Measurements from ENCODE around the gene SEPTIN8. TPM values are rescaled to one million over a fixed set of nuclear protein-coding genes. Genes with fewer than 3 reads are reported as not detected.
A peak's percentile ranks its signal among the peaks of the same experiment; 100 is the strongest.

The SEPTIN8 gene
- 56.6 TPM for polyA plus RNA-seq (2013, experiment 1 of 2)
- polyA plus RNA-seq (2013, experiment 2 of 2): 56.6 TPM

- H2BK120ac ChIP-seq (ENCODE audit: low read depth, low read length): peak within 1 kb of the TSS; percentile 80
- peak within 1 kb of the TSS; percentile 88 for H3K27ac ChIP-seq (ENCODE audit: low read length, poor library complexity, severe bottlenecking)
- DNase-seq: peak; percentile 57
- peak within 1 kb of the TSS; percentile 76 for H2BK5ac ChIP-seq (ENCODE audit: low read depth, low read length, poor library complexity, severe bottlenecking)
- peaks cover 0 to 17% of the 10 kb centered on the region in 2 experiments for H3K36me3 ChIP-seq (ENCODE audit: control insufficient read depth in 1 of 2, insufficient read depth in 2 of 2, low read depth in 1 of 2, low read length in 2 of 2)
- peak within 1 kb of the TSS; percentile 97 for H3K4me2 ChIP-seq (ENCODE audit: low read length, poor library complexity, severe bottlenecking)
- peak within 1 kb of the TSS; percentile 37 for H2AK5ac ChIP-seq (ENCODE audit: low read length, severe bottlenecking)
- WGBS: 8% methylated on average over 64 of the region's 82 CpGs
- H2AFZ ChIP-seq (ENCODE audit: low read depth, low read length): peak within 1 kb of the TSS; percentile 85
- H4K91ac ChIP-seq (ENCODE audit: low read length): peak within 1 kb of the TSS; percentile 52
- peaks cover 43% of the 10 kb centered on the region for H3K4me1 ChIP-seq (ENCODE audit: control insufficient read depth, insufficient read depth, low read depth, low read length)
- peak within 1 kb of the TSS; percentile 78 for H3K9ac ChIP-seq (ENCODE audit: low read length)
- H3K9me3 ChIP-seq (ENCODE audit: control insufficient read depth, low read length): no peaks in the 10 kb centered on the region
- peak within 1 kb of the TSS; percentile 95 for H4K8ac ChIP-seq (ENCODE audit: low read length)
- peak within 1 kb of the TSS; percentile 79 for H2BK15ac ChIP-seq (ENCODE audit: low read depth, poor library complexity, severe bottlenecking)
- H3K14ac ChIP-seq (ENCODE audit: low read length in 2 of 2): peak within 1 kb of the TSS in 1 of 2 experiments; percentile 90
- H3K79me1 ChIP-seq (replicated peaks; ENCODE audit: low read length, poor library complexity, severe bottlenecking): peaks cover 34% of the 10 kb centered on the region
- H3K18ac ChIP-seq (ENCODE audit: low read depth in 1 of 2, low read length in 2 of 2): peak within 1 kb of the TSS; percentile 46 to 86
- H3K4me3 ChIP-seq (ENCODE audit: insufficient read depth in 1 of 2, low read depth in 1 of 2, low read length in 2 of 2): peak within 1 kb of the TSS; percentile 78 to 85
- H2BK12ac ChIP-seq (ENCODE audit: low read length in 2 of 2): peak within 1 kb of the TSS in 1 of 2 experiments; percentile 3
- peak within 1 kb of the TSS; percentile 11 to 46 for H3K23ac ChIP-seq (ENCODE audit: low read length in 2 of 2)
- H3K27me3 ChIP-seq (ENCODE audit: control insufficient read depth in 1 of 2, insufficient read depth in 1 of 2, low read length in 2 of 2): peaks cover 0 to 9% of the 10 kb centered on the region in 2 experiments
- peak within 1 kb of the TSS; percentile 76 to 81 for H3K4ac ChIP-seq (ENCODE audit: low read depth in 1 of 2, low read length in 2 of 2)
Observed at GRCh38 chr5:132777209-132778069, at the start of gene SEPTIN8. Gene SEPTIN8 (minus strand): TSS chr5:132777239. CDS start chr5:132777137, 102 bp downstream.

DNA sequence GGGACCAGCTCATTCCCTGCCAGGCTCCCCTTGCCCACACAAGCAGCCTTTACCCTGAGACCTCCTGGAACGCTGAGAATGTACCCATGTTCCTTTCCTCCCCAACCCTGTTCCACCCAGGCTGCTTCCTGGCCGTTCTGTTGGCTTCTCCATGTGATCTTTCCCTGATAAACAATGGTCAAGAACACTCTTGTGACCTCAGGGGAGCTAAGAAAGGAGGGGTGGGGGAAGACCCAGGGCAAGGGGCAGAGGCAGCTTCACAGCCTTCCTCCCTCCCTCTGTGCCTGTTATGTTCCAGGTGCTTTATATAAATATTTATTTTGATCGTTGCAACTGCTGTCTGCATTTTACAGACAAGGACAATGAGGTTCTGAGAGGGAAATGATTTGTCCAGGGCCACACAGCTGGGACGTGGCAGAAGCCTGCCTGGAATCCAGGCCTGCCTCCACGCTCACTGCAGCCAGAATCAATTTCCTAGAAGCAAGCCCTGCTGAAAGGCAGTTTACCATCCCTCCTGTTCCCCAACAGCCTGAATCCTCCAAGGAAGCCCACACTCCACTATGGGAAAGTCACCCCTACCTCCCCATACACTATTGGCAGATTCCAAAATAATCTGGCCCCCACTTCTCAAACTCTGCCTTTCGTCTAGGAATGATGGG, 49.5 kb upstream of the SEPTIN8 start:
- 54% methylated on average over 6 of the region's 6 CpGs for WGBS
- Histone ChIP-seq H3K4me3 (ENCODE audit: insufficient read depth in 1 of 2, low read depth in 1 of 2, low read length in 2 of 2) (no peak overlapping the region), H2BK5ac (ENCODE audit: low read depth, low read length, poor library complexity, severe bottlenecking) (no peak overlapping the region), H3K27me3 (ENCODE audit: control insufficient read depth in 1 of 2, insufficient read depth in 1 of 2, low read length in 2 of 2) (no peaks in the 10 kb centered on the region), H2AK5ac (ENCODE audit: low read length, severe bottlenecking) (no peak overlapping the region), H2BK15ac (ENCODE audit: low read depth, poor library complexity, severe bottlenecking) (no peak overlapping the region), H3K18ac (ENCODE audit: low read depth in 1 of 2, low read length in 2 of 2) (peak overlapping the region in 1 of 2 experiments; percentile 15), H4K91ac (ENCODE audit: low read length) (no peak overlapping the region), H2BK120ac (ENCODE audit: low read depth, low read length) (peak overlapping the region; percentile 54), H3K4me2 (ENCODE audit: low read length, poor library complexity, severe bottlenecking) (no peak overlapping the region), H3K9ac (ENCODE audit: low read length) (no peak overlapping the region), H3K79me1 (replicated peaks; ENCODE audit: low read length, poor library complexity, severe bottlenecking) (peaks cover 7% of the 10 kb centered on the region), H4K8ac (ENCODE audit: low read length) (no peak overlapping the region), H3K4ac (ENCODE audit: low read depth in 1 of 2, low read length in 2 of 2) (no peak overlapping the region), H3K4me1 (ENCODE audit: control insufficient read depth, insufficient read depth, low read depth, low read length) (peaks cover 23% of the 10 kb centered on the region), H3K36me3 (ENCODE audit: control insufficient read depth in 1 of 2, insufficient read depth in 2 of 2, low read depth in 1 of 2, low read length in 2 of 2) (peaks cover 11 to 14% of the 10 kb centered on the region in 2 experiments), H3K9me3 (ENCODE audit: control insufficient read depth, low read length) (no peaks in the 10 kb centered on the region), H3K23ac (ENCODE audit: low read length in 2 of 2) (no peak overlapping the region), H3K27ac (ENCODE audit: low read length, poor library complexity, severe bottlenecking) (no peak overlapping the region), H3K14ac (ENCODE audit: low read length in 2 of 2) (no peak overlapping the region), H2AFZ (ENCODE audit: low read depth, low read length) (no peak overlapping the region), H2BK12ac (ENCODE audit: low read length in 2 of 2) (no peak overlapping the region)
- peak; percentile 65 for DNase-seq

GRCh38 chr5:132825834-132826391, 48.9 kb upstream of the SEPTIN8 start:
- WGBS: 38% methylated on average over 34 of the region's 43 CpGs
- H3K4ac ChIP-seq (ENCODE audit: low read depth in 1 of 2, low read length in 2 of 2): peak overlapping the region in 1 of 2 experiments; percentile 3
- peak overlapping the region in 1 of 2 experiments; percentile 14 for H3K14ac ChIP-seq (ENCODE audit: low read length in 2 of 2)
- peak overlapping the region; percentile 15 to 42 for H3K18ac ChIP-seq (ENCODE audit: low read depth in 1 of 2, low read length in 2 of 2)
- H2BK15ac ChIP-seq (ENCODE audit: low read depth, poor library complexity, severe bottlenecking): peak overlapping the region; percentile 44
- no peak overlapping the region for H2AK5ac ChIP-seq (ENCODE audit: low read length, severe bottlenecking)
- no peak overlapping the region for H4K91ac ChIP-seq (ENCODE audit: low read length)
- no peaks in the 10 kb centered on the region for H3K27me3 ChIP-seq (ENCODE audit: control insufficient read depth in 1 of 2, insufficient read depth in 1 of 2, low read length in 2 of 2)
- no peak for DNase-seq
- peaks cover 11 to 14% of the 10 kb centered on the region in 2 experiments for H3K36me3 ChIP-seq (ENCODE audit: control insufficient read depth in 1 of 2, insufficient read depth in 2 of 2, low read depth in 1 of 2, low read length in 2 of 2)
- H3K4me1 ChIP-seq (ENCODE audit: control insufficient read depth, insufficient read depth, low read depth, low read length): peaks cover 25% of the 10 kb centered on the region
- H2BK120ac ChIP-seq (ENCODE audit: low read depth, low read length): no peak overlapping the region
- H4K8ac ChIP-seq (ENCODE audit: low read length): peak overlapping the region; percentile 53
- H3K23ac ChIP-seq (ENCODE audit: low read length in 2 of 2): peak overlapping the region in 1 of 2 experiments; percentile 10
- H3K4me3 ChIP-seq (ENCODE audit: insufficient read depth in 1 of 2, low read depth in 1 of 2, low read length in 2 of 2): no peak overlapping the region
- no peak overlapping the region for H3K9ac ChIP-seq (ENCODE audit: low read length)
- peak overlapping the region; percentile 18 for H2AFZ ChIP-seq (ENCODE audit: low read depth, low read length)
- no peak overlapping the region for H2BK5ac ChIP-seq (ENCODE audit: low read depth, low read length, poor library complexity, severe bottlenecking)
- H3K27ac ChIP-seq (ENCODE audit: low read length, poor library complexity, severe bottlenecking): no peak overlapping the region
- peaks cover 7% of the 10 kb centered on the region for H3K79me1 ChIP-seq (replicated peaks; ENCODE audit: low read length, poor library complexity, severe bottlenecking)
- H2BK12ac ChIP-seq (ENCODE audit: low read length in 2 of 2): peak overlapping the region in 1 of 2 experiments; percentile 46
- H3K9me3 ChIP-seq (ENCODE audit: control insufficient read depth, low read length): no peaks in the 10 kb centered on the region
- H3K4me2 ChIP-seq (ENCODE audit: low read length, poor library complexity, severe bottlenecking): no peak overlapping the region

Data from mesenchymal stem cell (in vitro differentiated cells and primary cell).